GM04503 (cell line): ENCODE data around the gene EFCAB10.
"Not testable (repeated sequence)": the region's sequence is repeated elsewhere in the genome, so short reads cannot be mapped to it uniquely, and the experiment has no call there.

Source experiments
- DNase-seq: peaks from one replicate; pipeline ENCODE4 v3.0.0-alpha.2; 2012; ENCODE audit warnings: low read depth

The EFCAB10 gene

GRCh38 chr7:105530546-105530945 lies 50.7 kb downstream of the EFCAB10 start:
- no peak for DNase-seq

- no peak for DNase-seq
Measured at GRCh38 chr7:105530126-105530525, 51.2 kb downstream of the EFCAB10 start.

DNA sequence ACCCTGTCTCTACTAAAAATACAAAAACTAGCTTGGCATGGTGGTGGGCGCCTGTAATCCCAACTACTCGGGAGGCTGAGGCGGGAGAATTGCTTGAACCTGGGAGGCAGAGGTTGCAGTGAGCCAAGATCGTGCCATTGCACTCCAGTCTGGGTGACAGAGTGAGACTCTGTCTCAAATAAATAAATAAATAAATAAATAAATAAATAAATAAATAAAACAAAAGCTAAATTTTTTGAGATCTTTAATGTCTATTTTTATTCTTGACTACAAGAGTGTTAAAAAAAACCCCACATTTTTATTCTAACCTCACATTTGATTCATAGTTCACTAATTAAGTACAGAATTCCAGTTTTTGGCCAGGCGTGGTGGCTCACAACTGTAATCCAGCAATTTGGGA lies 53.6 kb downstream of the EFCAB10 start:
- DNase-seq = not testable (repeated sequence)

- DNase-seq = no peak
Measured at GRCh38 chr7:105524840-105525239, 56.5 kb downstream of the EFCAB10 start.

GRCh38 chr7:105524423-105524822 lies 56.9 kb downstream of the EFCAB10 start:
- DNase-seq = not testable (repeated sequence)

DNA sequence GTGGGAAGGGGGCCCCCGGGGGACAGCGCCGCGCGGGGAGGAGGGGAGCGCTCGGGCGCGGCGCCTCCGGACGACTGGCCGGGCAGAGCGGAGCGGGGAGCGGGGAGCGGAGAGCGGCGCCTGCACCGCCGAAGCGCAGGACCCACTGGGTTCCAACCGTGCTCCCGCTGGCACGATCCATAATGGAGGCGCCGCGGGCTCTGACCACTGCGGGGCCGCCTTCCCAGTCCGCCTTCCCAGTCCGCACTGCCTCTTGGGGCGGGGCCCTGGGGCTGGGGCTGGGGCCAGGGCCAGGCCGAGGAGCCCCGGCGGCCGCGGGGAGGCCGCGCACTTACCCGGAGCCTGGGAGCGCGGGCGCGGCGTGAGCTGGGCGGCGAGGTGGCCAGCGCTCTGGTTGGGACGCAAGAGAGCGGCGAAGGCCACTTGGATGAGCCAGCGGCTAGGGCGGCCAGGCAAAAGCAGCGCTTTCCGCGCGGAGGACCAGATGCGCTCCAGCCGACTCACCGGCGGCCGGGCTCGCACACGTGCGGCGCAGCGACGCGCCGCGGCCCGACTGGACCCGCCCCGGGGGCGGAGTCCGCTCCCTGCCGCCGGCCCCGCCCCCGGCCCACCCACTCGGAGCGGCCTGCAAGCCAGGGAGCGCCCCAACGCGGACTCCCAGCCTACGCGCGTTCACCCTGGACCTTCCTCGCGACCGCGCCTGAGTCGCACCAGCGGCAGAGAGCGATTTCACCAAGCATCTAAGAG lies 59.4 kb downstream of the EFCAB10 start, which contains the start of gene PUS7:
PUS7 (minus strand) TSS at position 555 of the 747 bp plus-strand sequence. CDS start 13,759 bp downstream, outside the sequence.
- peak; percentile 39 for DNase-seq

- no peak for DNase-seq
Measured at GRCh38 chr7:105521027-105521716, 60.1 kb downstream of the EFCAB10 start.

DNA sequence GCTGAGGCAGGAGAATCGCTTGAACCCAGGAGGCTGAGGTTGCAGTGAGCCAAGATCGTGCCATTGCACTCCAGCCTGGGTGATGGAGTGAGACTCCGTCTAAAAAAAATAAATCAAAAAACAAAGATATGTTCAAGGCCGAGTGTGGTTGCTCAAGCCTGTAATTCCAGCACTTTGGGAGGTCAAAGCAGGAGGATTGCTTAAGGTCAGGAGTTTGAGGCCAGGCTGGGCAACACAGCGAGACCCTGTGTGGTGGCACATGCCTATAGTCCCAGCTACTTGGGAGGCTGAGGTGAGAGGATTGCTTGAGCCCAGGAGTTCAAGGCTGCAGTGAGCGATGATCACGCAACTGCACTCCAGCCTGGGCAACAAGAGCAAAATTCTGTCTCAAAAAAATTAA lies 60.7 kb downstream of the EFCAB10 start:
- not testable (repeated sequence) for DNase-seq

GRCh38 chr7:105519353-105519752 lies 61.9 kb downstream of the EFCAB10 start:
- no peak for DNase-seq

DNA sequence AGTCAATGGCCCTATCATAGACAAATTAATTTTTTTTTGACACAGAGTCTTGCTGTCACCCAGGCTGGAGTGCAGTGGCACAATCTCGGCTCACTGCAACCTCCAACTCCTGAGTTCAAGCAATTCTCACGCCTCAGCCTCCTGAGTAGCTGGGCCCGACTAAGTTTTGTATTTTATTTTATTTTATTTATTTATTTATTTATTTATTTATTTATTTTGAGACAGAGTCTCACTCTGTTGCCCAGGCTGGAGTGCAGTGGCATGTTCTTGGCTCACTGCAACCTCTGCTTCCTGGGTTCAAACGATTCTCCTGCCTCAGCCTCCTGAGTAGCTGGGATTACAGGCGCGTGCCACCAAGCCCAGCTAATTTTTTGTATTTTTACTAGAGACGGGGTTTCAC lies 65.7 kb downstream of the EFCAB10 start:
- DNase-seq = not testable (repeated sequence)
